ENCODE data around the gene FBXO38. TPM values are rescaled to one million over a fixed set of nuclear protein-coding genes. Genes with fewer than 3 reads are reported as not detected.
A peak's percentile ranks its signal among the peaks of the same experiment; 100 is the strongest.

FBXO38 gene
- total RNA-seq, 1 experiment from 2014 or later, result 130 TPM

DNA sequence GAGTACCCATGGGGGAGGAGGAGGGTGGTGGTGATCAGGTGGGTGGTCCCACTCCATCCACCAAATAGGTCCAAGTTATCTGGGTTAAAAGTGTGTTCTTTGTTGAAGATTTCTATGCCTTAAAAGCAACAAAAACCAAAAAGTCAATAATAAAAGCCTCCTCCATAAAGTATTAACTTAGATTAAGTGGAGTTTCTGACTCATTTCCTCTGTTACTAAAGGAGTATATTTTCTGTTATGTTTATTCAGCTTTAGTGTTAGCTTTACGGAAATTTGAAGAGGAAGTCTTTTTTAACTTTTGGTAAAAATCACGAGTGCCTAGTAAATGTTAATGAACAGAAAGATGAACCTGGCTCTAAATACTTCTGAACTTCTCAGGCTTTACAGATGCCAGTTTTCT, 17.8 kb downstream of the FBXO38 start:
- Histone ChIP-seq H3K27me3 (ENCODE audit: low read length) (no peaks in the 10 kb centered on the region), H3K4me1 (ENCODE audit: low read length) (peaks cover 51% of the 10 kb centered on the region), H3K4me3 (ENCODE audit: low read length) (no peak overlapping the region), H4K20me1 (ENCODE audit: insufficient read depth, low read depth, low read length) (no peaks in the 10 kb centered on the region), H3K4me2 (ENCODE audit: low read depth, low read length, poor library complexity, severe bottlenecking) (peak overlapping the region; percentile 72), H2AFZ (ENCODE audit: low read length) (no peak overlapping the region), H3K36me3 (ENCODE audit: insufficient read depth, low read length) (peaks cover 76% of the 10 kb centered on the region), H3K9me2 (replicated peaks; ENCODE audit: insufficient read depth, low read length) (no peaks in the 10 kb centered on the region), H3K9ac (ENCODE audit: low read length) (no peak overlapping the region), H3K79me2 (ENCODE audit: low read length) (peaks cover 80% of the 10 kb centered on the region), H3K9me3 (ENCODE audit: low read length) (no peaks in the 10 kb centered on the region), H3K27ac (ENCODE audit: low read length) (peak overlapping the region; percentile 85)
- DNase-seq, result no peak

DNA sequence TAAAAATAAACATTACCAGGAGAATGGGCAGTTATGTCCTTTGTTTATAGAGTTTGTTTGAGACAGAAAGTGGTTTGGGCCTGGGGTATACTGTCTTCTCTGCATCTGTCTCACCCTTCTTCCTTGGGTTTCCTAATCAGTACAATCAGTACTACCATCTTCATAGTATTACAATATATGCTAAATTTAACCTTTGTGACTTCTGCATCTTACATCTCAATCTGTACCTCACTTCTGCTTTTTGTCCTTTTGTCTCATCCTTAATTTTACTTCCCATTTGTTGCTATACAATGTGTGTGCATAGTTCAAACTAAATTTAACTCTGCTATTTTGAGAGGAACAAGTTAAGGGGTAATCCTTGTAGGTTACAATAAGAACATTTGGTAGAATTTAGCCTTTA, 19.6 kb downstream of the FBXO38 start:
- Histone ChIP-seq H3K4me2 (ENCODE audit: low read depth, low read length, poor library complexity, severe bottlenecking) (peak overlapping the region; percentile 72), H2AFZ (ENCODE audit: low read length) (no peak overlapping the region), H3K9me3 (ENCODE audit: low read length) (no peaks in the 10 kb centered on the region), H3K4me1 (ENCODE audit: low read length) (peaks cover 45% of the 10 kb centered on the region), H3K9ac (ENCODE audit: low read length) (peak overlapping the region; percentile 17; the same call in 1 of the 2 replicates), H3K79me2 (ENCODE audit: low read length) (peaks cover 65% of the 10 kb centered on the region), H3K4me3 (ENCODE audit: low read length) (peak overlapping the region; percentile 37), H3K36me3 (ENCODE audit: insufficient read depth, low read length) (peaks cover 81% of the 10 kb centered on the region), H4K20me1 (ENCODE audit: insufficient read depth, low read depth, low read length) (no peaks in the 10 kb centered on the region), H3K27me3 (ENCODE audit: low read length) (no peaks in the 10 kb centered on the region), H3K27ac (ENCODE audit: low read length) (peak overlapping the region; percentile 85), H3K9me2 (replicated peaks; ENCODE audit: insufficient read depth, low read length) (no peaks in the 10 kb centered on the region)
- DNase-seq, result peak; percentile 81

DNA sequence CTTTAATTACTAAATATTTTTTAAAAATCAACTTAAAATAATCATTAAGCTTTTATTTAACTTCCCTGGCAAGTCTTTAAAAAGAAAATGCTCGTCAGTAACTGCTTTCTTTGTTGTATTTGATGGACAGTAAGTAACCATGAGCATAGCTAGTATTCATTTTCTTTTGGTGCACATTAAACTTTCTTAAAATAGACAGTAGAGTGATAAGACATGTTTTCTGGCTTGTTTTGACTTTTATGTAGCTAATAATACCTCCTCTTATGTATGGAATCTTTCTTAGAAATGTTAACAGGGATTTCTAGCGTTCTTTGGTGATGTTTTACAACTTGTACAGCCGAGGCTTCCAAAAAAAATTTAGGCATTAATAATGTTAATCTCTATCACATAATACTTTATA, 22.6 kb downstream of the FBXO38 start:
- Histone ChIP-seq H3K9me3 (ENCODE audit: low read length) (no peaks in the 10 kb centered on the region), H3K79me2 (ENCODE audit: low read length) (peaks cover 45% of the 10 kb centered on the region), H3K4me1 (ENCODE audit: low read length) (peaks cover 34% of the 10 kb centered on the region), H3K9ac (ENCODE audit: low read length) (no peak overlapping the region), H3K27me3 (ENCODE audit: low read length) (no peaks in the 10 kb centered on the region), H3K27ac (ENCODE audit: low read length) (no peak overlapping the region), H3K4me3 (ENCODE audit: low read length) (no peak overlapping the region), H4K20me1 (ENCODE audit: insufficient read depth, low read depth, low read length) (no peaks in the 10 kb centered on the region), H3K36me3 (ENCODE audit: insufficient read depth, low read length) (peaks cover 83% of the 10 kb centered on the region), H2AFZ (ENCODE audit: low read length) (no peak overlapping the region), H3K4me2 (ENCODE audit: low read depth, low read length, poor library complexity, severe bottlenecking) (no peak overlapping the region), H3K9me2 (replicated peaks; ENCODE audit: insufficient read depth, low read length) (no peaks in the 10 kb centered on the region)
- DNase-seq, result no peak

DNA sequence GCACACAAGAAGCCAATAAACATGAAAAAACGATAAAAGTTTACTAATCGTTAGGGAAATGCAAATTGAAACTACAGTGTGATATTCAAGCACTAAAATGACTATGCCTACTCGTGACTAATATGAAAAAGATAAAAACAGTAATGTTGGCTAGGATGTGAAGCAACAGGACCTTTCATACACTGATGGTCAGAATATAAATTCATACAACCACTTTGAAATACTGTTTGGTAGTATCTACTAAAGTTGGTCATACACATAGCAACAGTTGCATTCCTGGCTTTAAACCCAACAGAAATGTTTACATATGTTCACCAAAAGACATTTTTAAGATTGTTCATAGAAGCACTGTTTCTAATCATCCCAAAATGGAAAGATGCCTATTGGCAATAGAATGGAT, 24.3 kb downstream of the FBXO38 start:
- peaks cover 78% of the 10 kb centered on the region for H3K36me3 ChIP-seq (ENCODE audit: insufficient read depth, low read length)
- H3K27me3 ChIP-seq (ENCODE audit: low read length), result no peaks in the 10 kb centered on the region
- no peak overlapping the region for H2AFZ ChIP-seq (ENCODE audit: low read length)
- no peak overlapping the region for H3K4me2 ChIP-seq (ENCODE audit: low read depth, low read length, poor library complexity, severe bottlenecking)
- no peak overlapping the region for H3K4me3 ChIP-seq (ENCODE audit: low read length)
- no peaks in the 10 kb centered on the region for H3K9me2 ChIP-seq (replicated peaks; ENCODE audit: insufficient read depth, low read length)
- H3K4me1 ChIP-seq (ENCODE audit: low read length), result peaks cover 17% of the 10 kb centered on the region
- no peak overlapping the region for H3K27ac ChIP-seq (ENCODE audit: low read length)
- H3K9ac ChIP-seq (ENCODE audit: low read length), result no peak overlapping the region
- H4K20me1 ChIP-seq (ENCODE audit: insufficient read depth, low read depth, low read length), result no peaks in the 10 kb centered on the region
- no peaks in the 10 kb centered on the region for H3K9me3 ChIP-seq (ENCODE audit: low read length)
- DNase-seq, result no peak
- H3K79me2 ChIP-seq (ENCODE audit: low read length), result peaks cover 30% of the 10 kb centered on the region

DNA sequence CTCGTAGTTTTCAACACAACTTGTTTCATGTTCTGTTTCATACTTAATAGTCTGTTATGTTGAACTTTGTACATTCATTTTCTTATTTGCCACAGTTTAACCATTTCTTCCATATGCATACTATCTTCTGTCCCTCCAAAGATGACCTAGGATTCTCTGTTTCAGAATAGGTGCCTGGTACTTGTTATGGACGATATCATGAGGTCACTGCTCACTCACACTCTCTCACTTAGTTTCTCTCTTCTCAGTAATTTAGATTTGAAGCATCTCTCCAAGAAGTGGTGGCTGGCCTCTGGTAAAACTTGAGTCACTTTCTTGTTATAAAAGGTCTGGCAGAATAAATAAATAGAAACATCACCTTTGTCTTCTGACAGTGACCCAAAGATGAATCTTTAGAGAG, 28.4 kb downstream of the FBXO38 start:
- no peak overlapping the region for H3K9ac ChIP-seq (ENCODE audit: low read length)
- no peak for DNase-seq
- H3K9me2 ChIP-seq (replicated peaks; ENCODE audit: insufficient read depth, low read length), result no peaks in the 10 kb centered on the region
- peaks cover 81% of the 10 kb centered on the region for H3K36me3 ChIP-seq (ENCODE audit: insufficient read depth, low read length)
- H3K4me3 ChIP-seq (ENCODE audit: low read length), result no peak overlapping the region
- no peaks in the 10 kb centered on the region for H3K4me1 ChIP-seq (ENCODE audit: low read length)
- no peaks in the 10 kb centered on the region for H4K20me1 ChIP-seq (ENCODE audit: insufficient read depth, low read depth, low read length)
- no peak overlapping the region for H2AFZ ChIP-seq (ENCODE audit: low read length)
- H3K9me3 ChIP-seq (ENCODE audit: low read length), result no peaks in the 10 kb centered on the region
- H3K4me2 ChIP-seq (ENCODE audit: low read depth, low read length, poor library complexity, severe bottlenecking), result no peak overlapping the region
- H3K27me3 ChIP-seq (ENCODE audit: low read length), result no peaks in the 10 kb centered on the region
- peaks cover 7% of the 10 kb centered on the region for H3K79me2 ChIP-seq (ENCODE audit: low read length)
- no peak overlapping the region for H3K27ac ChIP-seq (ENCODE audit: low read length)

DNA sequence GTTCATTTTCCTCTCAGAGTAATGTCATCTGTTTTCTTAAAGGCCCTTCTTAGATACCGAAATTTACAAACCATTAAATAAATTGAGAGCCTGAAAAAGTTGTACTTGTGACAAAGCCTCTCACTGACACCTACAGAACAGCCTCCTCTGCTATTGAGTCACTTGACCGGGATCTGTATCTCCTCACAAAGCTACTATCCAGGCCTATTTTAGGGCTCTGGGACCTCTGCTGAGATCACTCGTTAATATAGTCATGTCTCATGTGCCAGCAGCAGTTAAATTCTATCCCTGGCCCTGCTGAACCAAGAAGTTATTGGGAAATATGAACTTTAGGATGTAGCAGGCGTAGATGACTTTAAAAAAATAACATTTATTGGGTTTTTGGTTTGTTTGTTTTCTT, 31.1 kb downstream of the FBXO38 start:
- Histone ChIP-seq H3K27me3 (ENCODE audit: low read length) (no peaks in the 10 kb centered on the region), H3K79me2 (ENCODE audit: low read length) (peaks cover 24% of the 10 kb centered on the region), H2AFZ (ENCODE audit: low read length) (no peak overlapping the region), H3K36me3 (ENCODE audit: insufficient read depth, low read length) (peaks cover 86% of the 10 kb centered on the region), H3K9ac (ENCODE audit: low read length) (no peak overlapping the region), H3K9me3 (ENCODE audit: low read length) (no peaks in the 10 kb centered on the region), H3K9me2 (replicated peaks; ENCODE audit: insufficient read depth, low read length) (no peaks in the 10 kb centered on the region), H3K4me2 (ENCODE audit: low read depth, low read length, poor library complexity, severe bottlenecking) (no peak overlapping the region), H3K4me3 (ENCODE audit: low read length) (no peak overlapping the region), H4K20me1 (ENCODE audit: insufficient read depth, low read depth, low read length) (no peaks in the 10 kb centered on the region), H3K27ac (ENCODE audit: low read length) (no peak overlapping the region), H3K4me1 (ENCODE audit: low read length) (no peaks in the 10 kb centered on the region)
- no peak for DNase-seq

DNA sequence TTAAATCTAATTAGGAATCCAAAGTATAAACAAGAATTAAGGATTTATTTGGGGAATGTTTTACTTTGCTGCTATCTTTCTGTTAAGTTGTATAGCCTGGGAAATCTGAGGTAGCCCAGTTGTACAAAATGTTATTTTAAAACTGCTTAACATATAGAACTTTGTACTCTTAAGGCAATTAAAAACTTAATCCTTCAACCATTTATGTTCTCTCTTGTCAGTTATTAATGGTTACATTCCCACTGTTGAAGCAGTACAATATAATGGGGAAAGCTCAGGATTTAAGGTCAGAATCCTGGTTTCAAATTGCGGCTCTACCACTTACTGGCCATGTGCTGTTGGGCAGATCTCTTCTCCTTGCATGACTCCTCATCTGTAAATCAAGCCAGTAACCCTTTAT, 32.7 kb downstream of the FBXO38 start:
- Histone ChIP-seq H3K9me2 (replicated peaks; ENCODE audit: insufficient read depth, low read length) (no peaks in the 10 kb centered on the region), H3K9ac (ENCODE audit: low read length) (no peak overlapping the region), H3K27me3 (ENCODE audit: low read length) (no peaks in the 10 kb centered on the region), H4K20me1 (ENCODE audit: insufficient read depth, low read depth, low read length) (no peaks in the 10 kb centered on the region), H3K4me2 (ENCODE audit: low read depth, low read length, poor library complexity, severe bottlenecking) (no peak overlapping the region), H2AFZ (ENCODE audit: low read length) (no peak overlapping the region), H3K36me3 (ENCODE audit: insufficient read depth, low read length) (peaks cover 77% of the 10 kb centered on the region), H3K79me2 (ENCODE audit: low read length) (peaks cover 30% of the 10 kb centered on the region), H3K4me1 (ENCODE audit: low read length) (no peaks in the 10 kb centered on the region), H3K27ac (ENCODE audit: low read length) (no peak overlapping the region), H3K9me3 (ENCODE audit: low read length) (no peaks in the 10 kb centered on the region), H3K4me3 (ENCODE audit: low read length) (no peak overlapping the region)
- DNase-seq, result no peak

DNA sequence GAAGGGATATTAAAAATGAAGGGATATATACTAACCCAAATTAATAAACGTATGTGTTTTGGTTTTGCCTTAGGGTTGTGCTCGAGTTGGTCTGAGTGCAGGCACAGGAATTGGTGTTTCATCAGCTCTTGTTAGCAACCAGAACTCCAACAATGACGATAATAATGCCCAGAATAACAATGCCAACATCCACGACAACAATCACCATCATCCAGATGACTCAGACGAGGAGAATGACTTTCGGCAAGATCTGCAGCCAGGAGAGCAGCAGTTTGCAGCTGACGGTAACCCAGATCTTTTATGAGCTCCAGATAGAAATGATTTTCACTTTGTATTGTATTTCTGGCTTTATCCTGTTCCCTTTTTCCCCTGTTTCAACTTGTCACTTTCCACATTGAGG, 33.2 kb downstream of the FBXO38 start:
- Histone ChIP-seq H3K4me3 (ENCODE audit: low read length) (no peak overlapping the region), H3K36me3 (ENCODE audit: insufficient read depth, low read length) (peaks cover 79% of the 10 kb centered on the region), H2AFZ (ENCODE audit: low read length) (no peak overlapping the region), H3K9ac (ENCODE audit: low read length) (no peak overlapping the region), H4K20me1 (ENCODE audit: insufficient read depth, low read depth, low read length) (no peaks in the 10 kb centered on the region), H3K4me2 (ENCODE audit: low read depth, low read length, poor library complexity, severe bottlenecking) (no peak overlapping the region), H3K79me2 (ENCODE audit: low read length) (peaks cover 33% of the 10 kb centered on the region), H3K27me3 (ENCODE audit: low read length) (no peaks in the 10 kb centered on the region), H3K9me2 (replicated peaks; ENCODE audit: insufficient read depth, low read length) (no peaks in the 10 kb centered on the region), H3K27ac (ENCODE audit: low read length) (no peak overlapping the region), H3K9me3 (ENCODE audit: low read length) (no peaks in the 10 kb centered on the region), H3K4me1 (ENCODE audit: low read length) (no peaks in the 10 kb centered on the region)
- no peak for DNase-seq

DNA sequence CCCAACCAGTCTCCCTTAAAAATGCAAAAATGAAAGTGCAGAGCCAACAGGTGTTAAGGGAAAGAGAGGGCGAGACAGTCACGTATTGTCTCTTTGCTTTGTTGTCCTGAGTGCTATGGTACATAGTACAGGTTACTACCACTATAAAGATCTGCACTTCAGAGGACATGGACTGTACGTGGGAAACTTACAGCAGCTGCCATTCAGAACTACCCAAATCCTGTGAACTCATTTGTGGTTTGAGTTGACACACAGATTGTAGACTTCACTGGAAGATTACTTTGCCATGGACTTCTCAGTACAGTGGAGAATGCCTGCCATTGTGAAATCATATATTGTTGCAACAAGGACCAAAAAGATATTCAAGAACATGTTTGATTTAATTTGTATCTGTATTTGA, 34.8 kb downstream of the FBXO38 start:
- Histone ChIP-seq H3K9me3 (ENCODE audit: low read length) (no peaks in the 10 kb centered on the region), H3K4me3 (ENCODE audit: low read length) (no peak overlapping the region), H3K27ac (ENCODE audit: low read length) (no peak overlapping the region), H3K27me3 (ENCODE audit: low read length) (no peaks in the 10 kb centered on the region), H3K4me2 (ENCODE audit: low read depth, low read length, poor library complexity, severe bottlenecking) (no peak overlapping the region), H4K20me1 (ENCODE audit: insufficient read depth, low read depth, low read length) (no peaks in the 10 kb centered on the region), H2AFZ (ENCODE audit: low read length) (no peak overlapping the region), H3K9me2 (replicated peaks; ENCODE audit: insufficient read depth, low read length) (no peaks in the 10 kb centered on the region), H3K79me2 (ENCODE audit: low read length) (peaks cover 44% of the 10 kb centered on the region), H3K9ac (ENCODE audit: low read length) (no peak overlapping the region), H3K36me3 (ENCODE audit: insufficient read depth, low read length) (peaks cover 81% of the 10 kb centered on the region), H3K4me1 (ENCODE audit: low read length) (no peaks in the 10 kb centered on the region)
- DNase-seq, result no peak

All from Karpas-422 (cell line).